K562 (cell line): ENCODE data around the gene KCTD3. TPM values are rescaled to one million over a fixed set of nuclear protein-coding genes. Genes with fewer than 3 reads are reported as not detected.

Experiments
- ATF7 ChIP-seq: fragments of 450-650 bp; IDR thresholded peaks from 2 replicates; pipeline ENCODE4 v1.7.1; 2014; ENCODE audit warnings: mild to moderate bottlenecking, moderate library complexity
- CBFB ChIP-seq: sonication (generic); formaldehyde crosslinking; IDR thresholded peaks from 2 replicates; pipeline ENCODE4 v1.4.0; 2020; ENCODE audit warnings: mild to moderate bottlenecking, missing genetic modification reagents
- E2F6 ChIP-seq, 2 experiments: IDR thresholded peaks; 2 replicates each; pipeline ENCODE4 v1.6.1; 2011; ENCODE audit warnings: borderline replicate concordance in 1 of 2, control low read depth in 1 of 2, low read depth in 1 of 2, low read length in 1 of 2, mild to moderate bottlenecking in 1 of 2, mixed read lengths in 1 of 2, moderate library complexity in 1 of 2; ENCODE audit not compliant: insufficient read depth in 1 of 2, insufficient read length in 1 of 2, poor library complexity in 1 of 2, severe bottlenecking in 1 of 2; ENCODE audit errors: extremely low read depth in 1 of 2
- ELK1 ChIP-seq: sonication (generic); formaldehyde crosslinking; IDR thresholded peaks from 2 replicates; pipeline ENCODE4 v1.8.1; 2022; ENCODE audit warnings: missing genetic modification reagents
- KDM4B ChIP-seq, 2 experiments: fragments of 450-650 bp in 1 of 2; sonication (generic) in 1 of 2; IDR thresholded peaks; 2 replicates each; pipeline ENCODE4 v1.6.1; 2016 to 2017; ENCODE audit warnings: borderline replicate concordance in 2 of 2, antibody characterized with exemption in 1 of 2, low read depth in 1 of 2, mild to moderate bottlenecking in 1 of 2
- MCM7 ChIP-seq, 2 experiments: fragments of 450-650 bp; IDR thresholded peaks; 2 replicates each; pipeline ENCODE4 v1.6.1; 2016 to 2018
- MEF2D ChIP-seq: conservative IDR thresholded peaks from 2 replicates; pipeline ENCODE4 v1.6.1; 2016; ENCODE audit warnings: low read depth, missing genetic modification characterization, missing compliant biosample characterization
- NFATC3 ChIP-seq: fragments of 450-650 bp; IDR thresholded peaks from 2 replicates; pipeline ENCODE4 v1.6.1; 2017; ENCODE audit warnings: mild to moderate bottlenecking
- NR2C1 ChIP-seq, 2 experiments: fragments of 450-650 bp; IDR thresholded peaks; 2 replicates each; pipeline ENCODE4 v1.6.1; 2017; ENCODE audit warnings: mild to moderate bottlenecking in 2 of 2, antibody characterized with exemption in 1 of 2, inconsistent platforms in 1 of 2, missing compliant biosample characterization in 1 of 2, missing genetic modification characterization in 1 of 2
- PATZ1 ChIP-seq: fragments of 250-450 bp; sonication (Bioruptor Pico); IDR thresholded peaks from 2 replicates; pipeline ENCODE4 v1.5.0; 2020; ENCODE audit warnings: mild to moderate bottlenecking, borderline replicate concordance
- POLR2B ChIP-seq: fragments of 450-650 bp; IDR thresholded peaks from 2 replicates; pipeline ENCODE4 v1.6.1; 2018; ENCODE audit warnings: low read depth; ENCODE audit not compliant: partially characterized antibody
- POLR2G ChIP-seq: fragments of 200-400 bp; formaldehyde crosslinking; IDR thresholded peaks from 2 replicates; pipeline ENCODE4 v1.6.1; 2017; ENCODE audit warnings: low read depth, mild to moderate bottlenecking, antibody characterized with exemption, low read length, moderate library complexity
- PRPF4 ChIP-seq: fragments of 200-400 bp; formaldehyde crosslinking; IDR thresholded peaks from one replicate; pipeline ENCODE4 v1.6.1; 2017; ENCODE audit warnings: low read length, low read depth, mild to moderate bottlenecking; ENCODE audit not compliant: insufficient read depth, poor library complexity, severe bottlenecking
- RBM15 ChIP-seq: fragments of 200-400 bp; formaldehyde crosslinking; IDR thresholded peaks from 2 replicates; pipeline ENCODE4 v1.6.1; 2018; ENCODE audit warnings: mild to moderate bottlenecking, low read length, moderate library complexity; ENCODE audit not compliant: insufficient read depth
- RBM34 ChIP-seq: fragments of 200-400 bp; formaldehyde crosslinking; IDR thresholded peaks from 2 replicates; pipeline ENCODE4 v1.6.1; 2018; ENCODE audit warnings: low read length, borderline replicate concordance; ENCODE audit not compliant: insufficient read depth
- SRF ChIP-seq, 2 experiments: fragments of 250-450, 450-650 bp in 1 of 2; sonication (Bioruptor Pico) in 1 of 2; sonication (generic) in 1 of 2; formaldehyde crosslinking; IDR thresholded peaks; 2 replicates each; pipeline versions ENCODE4 v1.5.0 to v1.5.1; 2020 to 2022; ENCODE audit warnings: mild to moderate bottlenecking in 1 of 2, missing genetic modification reagents in 1 of 2
- STAT6 ChIP-seq: sonication (generic); formaldehyde crosslinking; IDR thresholded peaks from 2 replicates; pipeline ENCODE4 v1.8.1; 2023; ENCODE audit warnings: mild to moderate bottlenecking, missing genetic modification reagents
- ZNF778 ChIP-seq: fragments of 450-650 bp; formaldehyde crosslinking; IDR thresholded peaks from 2 replicates; pipeline ENCODE4 v1.4.0; 2020; ENCODE audit warnings: mild to moderate bottlenecking, moderate library complexity
- ZNF785 ChIP-seq: fragments of 250-450 bp; sonication (Bioruptor Pico); IDR thresholded peaks from 2 replicates; pipeline ENCODE4 v1.4.0; 2020; ENCODE audit warnings: mild to moderate bottlenecking
- polyA plus RNA-seq, 8 experiments: library from polyadenylated mRNA; depleted of rRNA in 4 of 8; stranded (reverse) in 5 of 8; unstranded in 3 of 8; fragments of >200 nt; fragmentation: Nextera tagmentation in 2 of 8; fragmentation: Illumina TruSeq in 1 of 8; extraction: Ambion mirVana in 2 of 8; extraction: Trizol in 1 of 8; gene quantifications; 2 replicates each; pipeline versions ENCODE4 v1.2.1 to v1.2.3, GENCODE V29; 2011 to 2014; ENCODE audit warnings: inconsistent platforms in 1 of 8, missing spikeins in 1 of 8
- total RNA-seq, 7 experiments: library from RNA; depleted of rRNA in 6 of 7; stranded (reverse); fragments of >200 nt in 6 of 7; fragmentation: Illumina TruSeq in 2 of 7; extraction: Trizol in 2 of 7; gene quantifications; 2 replicates each; pipeline versions ENCODE4 v1.2.1 to v1.2.3, GENCODE V29; 2011 to 2021; ENCODE audit warnings: low replicate concordance in 1 of 7

Gene KCTD3
- total and polyA plus RNA-seq, 9 of the 15 experiments (the other 6 are each of a cell fraction or from before 2014, with no cell fraction given), result 12.8 to 77.1 (median 44.3) TPM

GRCh38 chr1:215566556-215567490, at the start of gene KCTD3 (continued):
- TF ChIP-seq SRF (CRISPR knock-in tag; IDR thresholded peaks at IDR 0.05), result peak in 1 of 2 experiments; percentile 49; a peak in 1 of 4 replicates
- TF ChIP-seq MEF2D, result no peak
- TF ChIP-seq ATF7, result no peak
- peak in 1 of 2 experiments; percentile 33; a peak in 1 of 4 replicates for TF ChIP-seq KDM4B (IDR thresholded peaks at IDR 0.05; ENCODE audit: borderline replicate concordance in 2 of 2, low read depth in 1 of 2)
- no peak for TF ChIP-seq CBFB (CRISPR knock-in tag)
- no peak for TF ChIP-seq STAT6 (CRISPR knock-in tag)
- TF ChIP-seq PRPF4, result no peak
- TF ChIP-seq NFATC3, result no peak
- TF ChIP-seq RBM15, result no peak
- peak; percentile 60 for TF ChIP-seq POLR2B
- TF ChIP-seq ZNF785 (CRISPR knock-in tag), result no peak
- no peak for TF ChIP-seq NR2C1 (IDR thresholded peaks at IDR 0.05)
- no peak for TF ChIP-seq NR2C1 (tag; IDR thresholded peaks at IDR 0.05)
- TF ChIP-seq E2F6 (IDR thresholded peaks at IDR 0.05; ENCODE audit: borderline replicate concordance in 1 of 2, extremely low read depth in 1 of 2, insufficient read depth in 1 of 2, insufficient read length in 1 of 2, low read depth in 1 of 2, low read length in 1 of 2, poor library complexity in 1 of 2, severe bottlenecking in 1 of 2), result peak; percentile 17 to 67
- TF ChIP-seq MCM7 (IDR thresholded peaks at IDR 0.05), result no peak
- no peak for TF ChIP-seq PATZ1 (CRISPR knock-in tag)
- no peak for TF ChIP-seq ELK1 (CRISPR knock-in tag)
- TF ChIP-seq RBM34, result no peak
- TF ChIP-seq POLR2G, result peak; percentile 93
- no peak for TF ChIP-seq ZNF778 (CRISPR knock-in tag)
